SK-N-SH (cell line): ENCODE results near the gene AGPAT3. TPM values are rescaled to one million over a fixed set of nuclear protein-coding genes. Genes with fewer than 3 reads are reported as not detected.

ENCODE experiments used
- CTCF ChIA-PET: fragments of 300-600, 350-600 bp; formaldehyde crosslinking; extraction: SDS; loops from one replicate; lab custom pipeline; 2021; lab: Yijun Ruan, JAX
- POLR2A ChIA-PET: fragments of 350-600 bp; sonication (Branson Sonifier 250); formaldehyde crosslinking; extraction: SDS; loops from one replicate; lab custom pipeline; 2020; ENCODE audit warnings: antibody characterized with exemption, inconsistent platforms; lab: Yijun Ruan, JAX
- DNase-seq: peaks from one replicate; pipeline ENCODE4 v3.0.0; 2012
- H2AFZ ChIP-seq: fragments of 200-600 bp; sonication (generic); 2 replicates; pipeline ENCODE4 v1.8.1; 2016; ENCODE audit warnings: antibody characterized with exemption, mild to moderate bottlenecking, low read depth
- H3F3A ChIP-seq: fragments of 200-600 bp; sonication (generic); replicated peaks from 2 replicates; pipeline ENCODE3; 2016; ENCODE audit warnings: antibody characterized with exemption, mild to moderate bottlenecking; ENCODE audit not compliant: insufficient read depth
- H3K27ac ChIP-seq, 2 experiments: fragments of 200-500 bp in 1 of 2; fragments of 200-600 bp in 1 of 2; sonication (Bioruptor generic) in 1 of 2; sonication (generic), shearing (Covaris generic) in 1 of 2; 2 replicates each; pipeline versions ENCODE4 v1.5.1 to v1.6.1; 2014 to 2016; ENCODE audit warnings: low read depth in 2 of 2, inconsistent platforms in 1 of 2, low read length in 1 of 2, mild to moderate bottlenecking in 1 of 2, mixed read lengths in 1 of 2
- H3K27me3 ChIP-seq: fragments of 200-600 bp; sonication (generic), shearing (Covaris generic); 2 replicates; pipeline ENCODE4 v1.6.1; 2016; ENCODE audit warnings: mixed run types; ENCODE audit not compliant: insufficient read depth
- H3K36me3 ChIP-seq, 2 experiments: fragments of 200-500 bp in 1 of 2; fragments of 200-600 bp in 1 of 2; sonication (Bioruptor generic) in 1 of 2; sonication (generic) in 1 of 2; replicated peaks in 1 of 2; 2 replicates each; pipeline versions ENCODE3 to v1.5.1; 2014 to 2016; ENCODE audit warnings: low read length in 1 of 2, mild to moderate bottlenecking in 1 of 2; ENCODE audit not compliant: insufficient read depth in 2 of 2, control insufficient read depth in 1 of 2
- H3K4me1 ChIP-seq, 2 experiments: fragments of 200-500 bp in 1 of 2; fragments of 200-600 bp in 1 of 2; sonication (Bioruptor generic) in 1 of 2; sonication (generic), shearing (Covaris generic) in 1 of 2; 2 replicates each; pipeline versions ENCODE4 v1.5.1 to v1.6.1; 2014 to 2016; ENCODE audit warnings: low read depth in 1 of 2, low read length in 1 of 2, mixed run types in 1 of 2; ENCODE audit not compliant: insufficient read depth in 2 of 2, control insufficient read depth in 1 of 2
- H3K4me2 ChIP-seq: fragments of 200-600 bp; sonication (generic), shearing (Covaris generic); 2 replicates; pipeline ENCODE4 v1.6.1; 2017; ENCODE audit warnings: mixed run types
- H3K4me3 ChIP-seq, 2 experiments: fragments of 200-500 bp in 1 of 2; fragments of 200-600 bp in 1 of 2; sonication (Bioruptor generic) in 1 of 2; sonication (generic), shearing (Covaris generic) in 1 of 2; 2 replicates each; pipeline versions ENCODE4 v1.5.1 to v1.8.1; 2014 to 2016; ENCODE audit warnings: low read depth in 2 of 2, inconsistent platforms in 1 of 2, low read length in 1 of 2, mild to moderate bottlenecking in 1 of 2, mixed read lengths in 1 of 2, moderate library complexity in 1 of 2
- H3K79me2 ChIP-seq: fragments of 200-600 bp; sonication (generic); 2 replicates; pipeline ENCODE4 v1.8.1; 2017; ENCODE audit warnings: mild to moderate bottlenecking; ENCODE audit not compliant: insufficient read depth
- H3K9ac ChIP-seq: fragments of 200-600 bp; sonication (generic); 2 replicates; pipeline ENCODE4 v1.6.1; 2017; ENCODE audit warnings: mixed run types
- H3K9me2 ChIP-seq: fragments of 200-600 bp; sonication (generic); 2 replicates; pipeline ENCODE4 v1.6.1; 2017; ENCODE audit warnings: mixed run types
- H3K9me3 ChIP-seq: fragments of 200-600 bp; sonication (generic); 2 replicates; pipeline ENCODE4 v1.6.1; 2017; ENCODE audit warnings: mixed run types, mild to moderate bottlenecking, moderate library complexity
- H4K20me1 ChIP-seq: fragments of 200-600 bp; sonication (generic); 2 replicates; pipeline ENCODE4 v1.6.1; 2017; ENCODE audit warnings: mild to moderate bottlenecking, mixed run types; ENCODE audit not compliant: insufficient read depth
- EZH2phosphoT487 ChIP-seq: fragments of 200-600 bp; sonication (generic); IDR thresholded peaks from 2 replicates; pipeline ENCODE4 v1.6.1; 2017; ENCODE audit warnings: low read depth, mixed run types, mild to moderate bottlenecking, antibody characterized with exemption, moderate library complexity, borderline replicate concordance
- FOSL2 ChIP-seq: IDR thresholded peaks from 2 replicates; pipeline ENCODE4 v1.4.0; 2012; ENCODE audit warnings: low read depth, mild to moderate bottlenecking, moderate library complexity, borderline replicate concordance
- FOXM1 ChIP-seq: IDR thresholded peaks from 2 replicates; pipeline ENCODE4 v1.4.0; 2012; ENCODE audit warnings: low read depth, mild to moderate bottlenecking
- GABPA ChIP-seq: IDR thresholded peaks from 2 replicates; pipeline ENCODE4 v1.4.0; 2012; ENCODE audit warnings: low read depth, mild to moderate bottlenecking
- GATA2 ChIP-seq: sonication (generic); formaldehyde crosslinking; IDR thresholded peaks from 2 replicates; pipeline ENCODE4 v1.5.0; 2020; ENCODE audit warnings: mild to moderate bottlenecking, missing genetic modification reagents
- MAX ChIP-seq: IDR thresholded peaks from 2 replicates; pipeline ENCODE4 v1.4.0; 2012; ENCODE audit warnings: low read depth
- MEF2A ChIP-seq: IDR thresholded peaks from 2 replicates; pipeline ENCODE4 v1.4.0; 2012; ENCODE audit warnings: low read depth, borderline replicate concordance
- NFIC ChIP-seq: IDR thresholded peaks from 2 replicates; pipeline ENCODE4 v1.4.0; 2012; ENCODE audit warnings: borderline replicate concordance
- PBX3 ChIP-seq: IDR thresholded peaks from 2 replicates; pipeline ENCODE4; 2012
- POLR2AphosphoS5 ChIP-seq: IDR thresholded peaks from 2 replicates; pipeline ENCODE4 v1.6.1; 2012; ENCODE audit warnings: low read depth, low read length
- RAD21 ChIP-seq: IDR thresholded peaks from 2 replicates; pipeline ENCODE4 v1.6.1; 2012; ENCODE audit warnings: mild to moderate bottlenecking, low read length
- RCOR1 ChIP-seq: fragments of 150-350 bp; IDR thresholded peaks from 2 replicates; pipeline ENCODE4 v1.6.1; 2017; ENCODE audit warnings: antibody characterized with exemption, low read length
- SIN3A ChIP-seq: IDR thresholded peaks from 2 replicates; pipeline ENCODE4 v1.6.1; 2012; ENCODE audit warnings: low read depth, mild to moderate bottlenecking, low read length, moderate library complexity, borderline replicate concordance
- TEAD4 ChIP-seq: IDR thresholded peaks from 2 replicates; pipeline ENCODE4 v1.4.0; 2012; ENCODE audit warnings: mild to moderate bottlenecking, borderline replicate concordance; ENCODE audit not compliant: insufficient read depth
- YY1 ChIP-seq: IDR thresholded peaks from 2 replicates; pipeline ENCODE4 v1.4.0; 2012; ENCODE audit warnings: low read depth, mild to moderate bottlenecking
- WGBS: methylation state at CpG from one replicate; pipeline ENCODE4 v1.1.6; 2017; ENCODE audit warnings: low lambda C conversion rate; 5-methylcytosine and 5-hydroxymethylcytosine counted together
- polyA plus RNA-seq, 3 experiments: library from polyadenylated mRNA; depleted of rRNA; stranded (reverse); fragments of >200 nt; gene quantifications; 2 replicates each; pipeline ENCODE4 v1.2.3, GENCODE V29; 2012
- TF ChIP-seq, protein P1 (sequence below): fragments of 200-600 bp; sonication (generic); IDR thresholded peaks from 2 replicates; pipeline ENCODE4 v1.6.1; 2017; ENCODE audit warnings: antibody characterized with exemption, mild to moderate bottlenecking, moderate library complexity
- TF ChIP-seq, protein P2 (sequence below): fragments of 150-350 bp; IDR thresholded peaks from 2 replicates; pipeline ENCODE4 v1.6.1; 2016; ENCODE audit warnings: mild to moderate bottlenecking, low read depth, low read length

Gene AGPAT3
- polyA plus RNA-seq, 1 of the 3 experiments (the other 2 are of a cell fraction), result 35.3 TPM

DNA sequence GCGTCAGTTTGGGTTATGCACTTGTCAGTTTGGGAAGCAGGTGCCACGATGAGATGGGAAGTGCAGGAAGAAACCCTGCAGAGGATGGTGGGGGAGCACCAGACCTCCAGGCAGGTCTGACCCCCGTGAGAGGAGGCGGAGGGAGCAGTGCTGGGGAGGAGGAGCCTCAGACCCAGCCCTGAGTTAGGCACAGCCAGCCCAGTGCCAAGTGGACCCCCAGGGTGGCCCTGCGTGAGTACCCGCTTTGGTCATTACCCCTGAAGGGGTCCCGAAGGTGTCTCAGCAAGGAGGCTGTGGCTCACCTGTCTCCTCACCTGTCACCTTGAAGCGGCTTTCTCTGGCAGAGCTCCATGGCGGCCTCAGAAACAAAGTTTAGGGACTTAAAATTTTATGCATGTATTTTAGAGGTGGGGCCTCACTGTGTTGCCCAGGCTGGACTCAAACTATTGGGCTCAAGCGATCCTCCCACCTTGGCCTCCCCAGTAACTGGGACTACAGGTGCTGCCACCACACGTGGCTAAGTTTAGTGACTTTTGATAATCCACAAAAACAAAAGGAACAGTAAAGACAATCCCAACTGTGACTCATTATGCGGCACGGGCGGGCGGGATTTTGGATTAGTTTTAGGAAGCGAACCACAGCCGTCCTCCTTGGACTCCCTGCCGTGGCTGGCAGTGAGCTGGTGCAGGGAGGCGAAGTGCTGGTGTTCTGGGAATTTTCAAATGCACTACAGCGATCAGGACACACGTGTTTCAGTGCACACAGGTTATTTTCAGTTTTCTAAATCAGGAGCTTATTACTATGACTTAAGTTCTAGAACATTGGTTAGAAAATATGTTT, 4.7 kb downstream of the AGPAT3 start:
- no peak overlapping the region for H3K27ac ChIP-seq
- H3K27me3 ChIP-seq, result no peaks in the 10 kb centered on the region
- H3K9me3 ChIP-seq, result no peaks in the 10 kb centered on the region
- 98% methylated on average over 20 of the region's 21 CpGs for WGBS
- no peak overlapping the region for H3K4me3 ChIP-seq
- TF ChIP-seq RAD21, result no peak
- TF ChIP-seq MEF2A, result no peak
- TF ChIP-seq, protein P1, sequence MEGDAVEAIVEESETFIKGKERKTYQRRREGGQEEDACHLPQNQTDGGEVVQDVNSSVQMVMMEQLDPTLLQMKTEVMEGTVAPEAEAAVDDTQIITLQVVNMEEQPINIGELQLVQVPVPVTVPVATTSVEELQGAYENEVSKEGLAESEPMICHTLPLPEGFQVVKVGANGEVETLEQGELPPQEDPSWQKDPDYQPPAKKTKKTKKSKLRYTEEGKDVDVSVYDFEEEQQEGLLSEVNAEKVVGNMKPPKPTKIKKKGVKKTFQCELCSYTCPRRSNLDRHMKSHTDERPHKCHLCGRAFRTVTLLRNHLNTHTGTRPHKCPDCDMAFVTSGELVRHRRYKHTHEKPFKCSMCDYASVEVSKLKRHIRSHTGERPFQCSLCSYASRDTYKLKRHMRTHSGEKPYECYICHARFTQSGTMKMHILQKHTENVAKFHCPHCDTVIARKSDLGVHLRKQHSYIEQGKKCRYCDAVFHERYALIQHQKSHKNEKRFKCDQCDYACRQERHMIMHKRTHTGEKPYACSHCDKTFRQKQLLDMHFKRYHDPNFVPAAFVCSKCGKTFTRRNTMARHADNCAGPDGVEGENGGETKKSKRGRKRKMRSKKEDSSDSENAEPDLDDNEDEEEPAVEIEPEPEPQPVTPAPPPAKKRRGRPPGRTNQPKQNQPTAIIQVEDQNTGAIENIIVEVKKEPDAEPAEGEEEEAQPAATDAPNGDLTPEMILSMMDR, result no peak
- TF ChIP-seq, protein P2, sequence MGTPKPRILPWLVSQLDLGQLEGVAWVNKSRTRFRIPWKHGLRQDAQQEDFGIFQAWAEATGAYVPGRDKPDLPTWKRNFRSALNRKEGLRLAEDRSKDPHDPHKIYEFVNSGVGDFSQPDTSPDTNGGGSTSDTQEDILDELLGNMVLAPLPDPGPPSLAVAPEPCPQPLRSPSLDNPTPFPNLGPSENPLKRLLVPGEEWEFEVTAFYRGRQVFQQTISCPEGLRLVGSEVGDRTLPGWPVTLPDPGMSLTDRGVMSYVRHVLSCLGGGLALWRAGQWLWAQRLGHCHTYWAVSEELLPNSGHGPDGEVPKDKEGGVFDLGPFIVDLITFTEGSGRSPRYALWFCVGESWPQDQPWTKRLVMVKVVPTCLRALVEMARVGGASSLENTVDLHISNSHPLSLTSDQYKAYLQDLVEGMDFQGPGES, result no peak
- no peak for TF ChIP-seq RCOR1
- TF ChIP-seq POLR2AphosphoS5, result no peak
- no peak for TF ChIP-seq EZH2phosphoT487
- no peak for TF ChIP-seq MAX
- no peak for TF ChIP-seq NFIC
- no peak for TF ChIP-seq TEAD4
- TF ChIP-seq FOSL2, result no peak
- TF ChIP-seq GATA2 (CRISPR knock-in tag), result no peak
- no peak for TF ChIP-seq PBX3
- no peak for TF ChIP-seq GABPA
- no peak for TF ChIP-seq SIN3A
- no peak for TF ChIP-seq YY1
- no peak for TF ChIP-seq FOXM1
- H3K9ac ChIP-seq, result no peak overlapping the region
- H3K4me2 ChIP-seq, result no peak overlapping the region
- H3K9me2 ChIP-seq, result no peaks in the 10 kb centered on the region
- peaks cover 8 to 14% of the 10 kb centered on the region in 2 experiments; a peak in 2 of 4 replicates for H3K4me1 ChIP-seq
- H3F3A ChIP-seq, result no peaks in the 10 kb centered on the region
- no peak overlapping the region for H2AFZ ChIP-seq
- H3K36me3 ChIP-seq, result peaks cover 21 to 37% of the 10 kb centered on the region in 2 experiments
- POLR2A ChIA-PET, result no interaction called here
- DNase-seq, result no peak
- H3K79me2 ChIP-seq, result peaks cover 89% of the 10 kb centered on the region
- peaks cover 21% of the 10 kb centered on the region; the same call in 1 of the 2 replicates for H4K20me1 ChIP-seq
- CTCF ChIA-PET, result interaction anchor here (1.1 to 2.7 kb wide), 2 partner anchors 59 to 106 kb away, joined by 3 to 13 read pairs; no protein-coding TSS in a partner anchor
